ENCODE measurements around the gene BBS9. TPM values are rescaled to one million over a fixed set of nuclear protein-coding genes. Genes with fewer than 3 reads are reported as not detected.

BBS9 gene
- total RNA-seq, 1 donor from 2014 or later: 31.2 TPM

DNA sequence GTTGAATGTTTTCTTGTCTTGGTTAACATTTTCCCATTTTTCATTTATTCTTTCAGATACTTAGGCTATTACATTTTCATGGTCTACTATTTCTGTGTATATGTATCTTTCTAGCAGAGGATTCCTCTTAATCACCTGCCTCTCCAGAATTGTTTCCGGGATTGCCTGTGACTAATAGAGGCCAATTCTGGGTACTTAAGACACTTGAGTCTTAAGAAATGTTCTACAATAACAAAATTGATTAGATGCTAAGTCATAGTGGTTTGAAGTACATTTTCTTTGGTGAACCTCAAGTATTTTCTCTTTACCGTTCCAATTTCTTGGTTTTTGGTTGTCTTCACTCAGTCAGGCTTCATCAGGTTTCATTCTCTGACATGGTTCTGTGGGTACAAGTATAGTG, 26.4 kb downstream of the BBS9 start:
- Histone ChIP-seq H3K9me3 (no peaks in the 10 kb centered on the region), H3K36me3 (no peaks in the 10 kb centered on the region), H3K4me1 (peaks cover 20% of the 10 kb centered on the region), H3K27ac (no peak overlapping the region), H3K4me3 (no peak overlapping the region), H3K27me3 (no peaks in the 10 kb centered on the region)
- DNase-seq (ENCODE audit: extremely low spot score in 2 of 2): no peak
- intact Hi-C loops (cut with DNase I): no loop called here
- TF ChIP-seq POLR2A (IDR thresholded peaks at IDR 0.05) (no peak), POLR2AphosphoS5 (IDR thresholded peaks at IDR 0.05; ENCODE audit: insufficient read depth in 1 of 2, low read depth in 1 of 2) (no peak)
- TF ChIP-seq, protein P1, sequence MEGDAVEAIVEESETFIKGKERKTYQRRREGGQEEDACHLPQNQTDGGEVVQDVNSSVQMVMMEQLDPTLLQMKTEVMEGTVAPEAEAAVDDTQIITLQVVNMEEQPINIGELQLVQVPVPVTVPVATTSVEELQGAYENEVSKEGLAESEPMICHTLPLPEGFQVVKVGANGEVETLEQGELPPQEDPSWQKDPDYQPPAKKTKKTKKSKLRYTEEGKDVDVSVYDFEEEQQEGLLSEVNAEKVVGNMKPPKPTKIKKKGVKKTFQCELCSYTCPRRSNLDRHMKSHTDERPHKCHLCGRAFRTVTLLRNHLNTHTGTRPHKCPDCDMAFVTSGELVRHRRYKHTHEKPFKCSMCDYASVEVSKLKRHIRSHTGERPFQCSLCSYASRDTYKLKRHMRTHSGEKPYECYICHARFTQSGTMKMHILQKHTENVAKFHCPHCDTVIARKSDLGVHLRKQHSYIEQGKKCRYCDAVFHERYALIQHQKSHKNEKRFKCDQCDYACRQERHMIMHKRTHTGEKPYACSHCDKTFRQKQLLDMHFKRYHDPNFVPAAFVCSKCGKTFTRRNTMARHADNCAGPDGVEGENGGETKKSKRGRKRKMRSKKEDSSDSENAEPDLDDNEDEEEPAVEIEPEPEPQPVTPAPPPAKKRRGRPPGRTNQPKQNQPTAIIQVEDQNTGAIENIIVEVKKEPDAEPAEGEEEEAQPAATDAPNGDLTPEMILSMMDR (IDR thresholded peaks at IDR 0.05): no peak

DNA sequence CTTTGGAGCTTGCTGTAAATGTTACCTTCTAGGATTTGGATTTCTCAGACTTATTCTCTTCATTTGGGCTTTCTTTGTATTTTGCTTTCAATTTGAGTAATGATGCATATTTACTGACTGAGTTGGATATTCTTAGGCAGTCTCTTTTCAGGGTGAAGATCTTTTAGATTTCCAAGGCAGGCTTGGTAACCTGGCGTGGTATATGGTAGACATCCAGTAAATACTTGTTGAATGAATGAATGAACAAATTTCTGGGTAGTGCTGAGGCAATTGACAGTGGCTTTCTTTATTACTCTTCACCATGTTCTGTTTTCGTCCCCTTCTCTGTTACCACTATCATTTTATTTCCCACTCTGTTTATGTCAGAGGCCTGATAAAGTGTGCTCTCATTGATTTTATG, 27.1 kb downstream of the BBS9 start:
- TF ChIP-seq POLR2A (IDR thresholded peaks at IDR 0.05): no peak
- intact Hi-C loops (cut with DNase I): no loop called here
- Histone ChIP-seq H3K4me3 (no peak overlapping the region), H3K4me1 (peaks cover 20% of the 10 kb centered on the region), H3K36me3 (no peaks in the 10 kb centered on the region), H3K9me3 (no peaks in the 10 kb centered on the region), H3K27me3 (no peaks in the 10 kb centered on the region), H3K27ac (peak overlapping the region; percentile 21)
- no peak for DNase-seq (ENCODE audit: extremely low spot score in 2 of 2)

DNA sequence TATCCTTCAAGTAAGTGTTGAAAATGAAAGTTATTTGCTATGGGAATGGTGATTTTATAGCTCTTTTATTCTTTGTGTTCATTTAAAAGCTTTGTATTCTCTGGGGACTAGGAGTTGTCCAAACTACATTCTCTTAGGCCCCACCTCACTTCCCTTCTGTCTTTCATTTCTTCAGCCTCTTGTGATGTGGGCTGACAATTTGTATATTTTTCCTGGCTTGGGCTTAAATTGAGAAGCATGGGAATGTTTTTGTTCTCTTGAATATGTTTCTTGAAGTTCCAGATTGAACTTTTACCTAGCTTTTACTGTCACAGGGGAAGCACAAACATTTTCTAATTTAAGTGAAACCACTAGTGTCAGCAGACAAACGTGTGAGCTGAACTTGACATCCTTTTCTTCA, 27.9 kb downstream of the BBS9 start:
- intact Hi-C loops (cut with DNase I): no loop called here
- TF ChIP-seq POLR2AphosphoS5 (IDR thresholded peaks at IDR 0.05; ENCODE audit: insufficient read depth in 1 of 2, low read depth in 1 of 2) (no peak), POLR2A (IDR thresholded peaks at IDR 0.05) (no peak)
- TF ChIP-seq, protein P1 (IDR thresholded peaks at IDR 0.05): no peak

DNA sequence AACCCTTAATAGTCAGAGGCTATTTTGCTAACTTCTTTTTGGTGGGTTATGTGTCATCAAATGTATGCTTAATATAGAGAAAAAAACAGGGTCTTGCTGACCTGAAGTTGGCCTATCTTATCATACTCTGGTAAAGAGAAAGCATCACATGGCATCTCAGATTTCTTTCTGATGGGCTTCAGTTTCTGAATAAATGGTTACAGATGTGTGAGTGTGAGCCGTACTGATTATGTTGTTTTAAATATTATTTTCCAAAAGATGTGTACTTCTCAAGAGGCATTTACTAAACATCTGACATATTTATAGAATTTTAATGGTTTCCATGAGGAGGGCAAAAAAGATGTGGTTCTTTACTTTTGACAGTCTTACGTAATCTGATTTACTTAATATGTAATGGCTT, 28.4 kb downstream of the BBS9 start:
- Histone ChIP-seq H3K36me3 (no peaks in the 10 kb centered on the region), H3K4me1 (peaks cover 20% of the 10 kb centered on the region), H3K4me3 (no peak overlapping the region), H3K9me3 (no peaks in the 10 kb centered on the region), H3K27me3 (no peaks in the 10 kb centered on the region), H3K27ac (no peak overlapping the region)
- DNase-seq (ENCODE audit: extremely low spot score in 2 of 2): no peak
- TF ChIP-seq POLR2AphosphoS5 (IDR thresholded peaks at IDR 0.05; ENCODE audit: insufficient read depth in 1 of 2, low read depth in 1 of 2) (no peak), POLR2A (IDR thresholded peaks at IDR 0.05) (no peak)
- TF ChIP-seq, protein P1 (IDR thresholded peaks at IDR 0.05): no peak
- intact Hi-C loops (cut with DNase I): no loop called here

More for the DNA sequence above, 27.9 kb downstream of the BBS9 start:
- Histone ChIP-seq H3K27ac (no peak overlapping the region), H3K4me1 (peaks cover 20% of the 10 kb centered on the region), H3K36me3 (no peaks in the 10 kb centered on the region), H3K9me3 (no peaks in the 10 kb centered on the region), H3K4me3 (no peak overlapping the region), H3K27me3 (no peaks in the 10 kb centered on the region)
- no peak for DNase-seq (ENCODE audit: extremely low spot score in 2 of 2)

DNA sequence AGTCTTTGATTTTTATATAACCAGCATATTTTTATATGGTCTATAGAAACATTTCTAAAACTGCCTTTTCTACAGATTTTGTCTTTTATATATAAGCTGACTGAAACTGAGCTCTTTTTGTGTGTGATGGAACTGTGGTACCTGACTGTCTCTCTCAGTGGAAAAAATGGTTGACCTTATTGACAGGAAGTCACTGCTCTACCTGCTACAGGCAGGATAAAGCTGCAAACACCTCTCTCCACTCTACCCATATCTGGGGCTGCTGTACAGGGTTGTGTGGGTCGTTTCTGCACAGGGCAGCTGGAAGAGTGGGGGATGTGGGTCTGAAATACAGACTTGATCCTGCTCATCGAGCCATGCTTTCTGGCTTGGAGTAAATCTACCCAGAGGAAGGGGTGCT, 48.5 kb downstream of the BBS9 start:
- intact Hi-C loops (cut with DNase I): no loop called here

More for the DNA sequence above, 48.5 kb downstream of the BBS9 start:
- Histone ChIP-seq H3K4me1 (no peaks in the 10 kb centered on the region), H3K36me3 (peaks cover 0 to 8% of the 10 kb centered on the region in 2 donors), H3K4me3 (no peak overlapping the region), H3K27me3 (no peaks in the 10 kb centered on the region), H3K9me3 (no peaks in the 10 kb centered on the region), H3K27ac (no peak overlapping the region)
- TF ChIP-seq POLR2AphosphoS5 (IDR thresholded peaks at IDR 0.05; ENCODE audit: insufficient read depth in 1 of 2, low read depth in 1 of 2): no peak
- no peak for TF ChIP-seq POLR2A (IDR thresholded peaks at IDR 0.05)
- TF ChIP-seq, protein P1 (IDR thresholded peaks at IDR 0.05): no peak
- no peak for DNase-seq (ENCODE audit: extremely low spot score in 2 of 2)
